T-helper 22 cell (primary cell): ENCODE data around the gene MOV10.
A peak's percentile ranks its signal among the peaks of the same experiment; 100 is the strongest.
"Not testable (repeated sequence)": the region's sequence is repeated elsewhere in the genome, so short reads cannot be mapped to it uniquely, and the experiment has no call there.

ENCODE experiments used
- DNase-seq: peaks from one replicate; pipeline ENCODE4 v3.0.0-alpha.2; 2020; ENCODE audit warnings: low read depth

Gene MOV10, protein sequence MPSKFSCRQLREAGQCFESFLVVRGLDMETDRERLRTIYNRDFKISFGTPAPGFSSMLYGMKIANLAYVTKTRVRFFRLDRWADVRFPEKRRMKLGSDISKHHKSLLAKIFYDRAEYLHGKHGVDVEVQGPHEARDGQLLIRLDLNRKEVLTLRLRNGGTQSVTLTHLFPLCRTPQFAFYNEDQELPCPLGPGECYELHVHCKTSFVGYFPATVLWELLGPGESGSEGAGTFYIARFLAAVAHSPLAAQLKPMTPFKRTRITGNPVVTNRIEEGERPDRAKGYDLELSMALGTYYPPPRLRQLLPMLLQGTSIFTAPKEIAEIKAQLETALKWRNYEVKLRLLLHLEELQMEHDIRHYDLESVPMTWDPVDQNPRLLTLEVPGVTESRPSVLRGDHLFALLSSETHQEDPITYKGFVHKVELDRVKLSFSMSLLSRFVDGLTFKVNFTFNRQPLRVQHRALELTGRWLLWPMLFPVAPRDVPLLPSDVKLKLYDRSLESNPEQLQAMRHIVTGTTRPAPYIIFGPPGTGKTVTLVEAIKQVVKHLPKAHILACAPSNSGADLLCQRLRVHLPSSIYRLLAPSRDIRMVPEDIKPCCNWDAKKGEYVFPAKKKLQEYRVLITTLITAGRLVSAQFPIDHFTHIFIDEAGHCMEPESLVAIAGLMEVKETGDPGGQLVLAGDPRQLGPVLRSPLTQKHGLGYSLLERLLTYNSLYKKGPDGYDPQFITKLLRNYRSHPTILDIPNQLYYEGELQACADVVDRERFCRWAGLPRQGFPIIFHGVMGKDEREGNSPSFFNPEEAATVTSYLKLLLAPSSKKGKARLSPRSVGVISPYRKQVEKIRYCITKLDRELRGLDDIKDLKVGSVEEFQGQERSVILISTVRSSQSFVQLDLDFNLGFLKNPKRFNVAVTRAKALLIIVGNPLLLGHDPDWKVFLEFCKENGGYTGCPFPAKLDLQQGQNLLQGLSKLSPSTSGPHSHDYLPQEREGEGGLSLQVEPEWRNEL

GRCh38 chr1:112674440-112674985, at the start of gene MOV10:
TSS of gene MOV10 (plus strand) at chr1:112674659. CDS start at chr1:112674913, 254 bp downstream.
- peak; percentile 23 for DNase-seq

DNA sequence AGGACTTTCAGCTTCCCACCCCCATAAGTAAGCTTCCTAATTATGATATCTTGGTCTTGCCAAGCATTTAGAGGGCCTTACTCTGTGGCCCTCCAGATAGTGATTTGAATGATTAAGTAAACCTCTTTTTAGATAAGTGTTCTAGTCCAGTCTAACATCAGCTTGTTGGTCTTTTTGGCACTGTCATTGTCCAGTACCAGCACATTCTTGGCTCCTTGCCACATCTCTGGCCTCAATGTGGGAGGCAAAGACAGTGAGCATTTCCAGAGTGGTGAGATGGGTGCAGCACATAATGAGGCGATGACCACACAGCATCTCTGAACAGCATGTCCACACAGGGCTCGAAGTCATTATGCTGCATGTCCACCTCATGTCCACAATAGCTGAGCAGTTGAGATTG, 48.8 kb upstream of the MOV10 start:
- no peak for DNase-seq

- DNase-seq = no peak
These were observed 48.3 kb upstream of the MOV10 start for GRCh38 chr1:112626193-112626592.

DNA sequence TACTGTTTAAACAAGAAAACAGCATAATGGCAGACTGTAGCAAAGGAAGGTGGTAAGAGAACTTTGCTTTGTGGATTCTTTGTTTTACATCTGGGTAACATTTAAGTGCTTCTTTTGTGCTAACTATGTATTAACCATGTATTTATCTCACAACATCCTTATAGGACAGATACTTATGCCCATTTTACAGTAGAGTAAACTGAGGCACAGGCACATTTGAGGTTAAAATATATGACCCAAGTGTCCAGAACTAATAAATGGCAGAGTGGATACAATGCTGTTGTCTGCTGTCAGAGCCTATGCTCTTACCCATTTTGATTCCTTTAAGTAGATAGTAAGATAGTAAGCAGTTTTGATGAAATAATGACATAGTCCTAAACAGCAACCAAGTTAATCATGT, 47.6 kb upstream of the MOV10 start:
- DNase-seq = no peak

DNA sequence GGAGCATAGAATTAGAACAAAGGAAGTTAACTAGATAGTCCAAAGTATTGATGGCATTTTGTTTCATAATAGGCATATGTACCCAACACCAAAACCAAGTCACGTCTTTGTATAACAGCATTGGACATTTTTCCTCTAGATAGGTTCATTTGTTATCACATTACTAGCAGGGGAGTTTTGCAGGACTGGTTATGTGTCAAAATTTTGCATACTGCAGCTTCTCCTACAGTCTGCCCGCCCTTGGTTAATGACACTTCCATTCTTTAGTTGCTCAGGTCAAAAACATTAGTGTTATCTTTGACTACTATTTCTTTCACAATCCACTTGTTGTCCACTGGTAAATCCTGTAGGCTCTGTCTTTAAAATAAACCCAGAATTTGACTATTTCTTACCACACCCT, 45.9 kb upstream of the MOV10 start:
- DNase-seq = no peak

DNA sequence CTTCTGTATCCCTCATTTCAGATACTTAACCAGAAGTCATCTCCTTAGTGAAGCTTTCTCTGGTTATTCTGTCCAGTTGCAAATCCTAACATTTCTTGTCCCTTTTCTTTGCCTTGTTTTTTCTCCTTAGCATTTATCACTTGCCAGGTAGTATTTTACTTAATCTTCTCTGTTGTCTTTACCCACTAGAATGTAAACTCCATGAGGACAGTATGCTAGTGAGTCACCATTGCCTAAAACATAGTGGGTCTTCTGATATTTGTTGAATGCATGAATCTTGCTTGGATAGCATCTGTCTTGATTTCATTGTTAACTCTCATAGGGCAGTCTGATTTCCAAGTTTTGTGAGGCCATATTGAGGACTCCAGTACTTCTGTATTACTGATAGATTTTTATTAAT, 45.2 kb upstream of the MOV10 start:
- DNase-seq = no peak

GRCh38 chr1:112633628-112634027, 40.8 kb upstream of the MOV10 start:
- DNase-seq = no peak

GRCh38 chr1:112634367-112634766, 40.1 kb upstream of the MOV10 start:
- DNase-seq = no peak

GRCh38 chr1:112636056-112636455, 38.4 kb upstream of the MOV10 start:
- DNase-seq = no peak

GRCh38 chr1:112636597-112637253, 37.7 kb upstream of the MOV10 start:
- no peak for DNase-seq

DNA sequence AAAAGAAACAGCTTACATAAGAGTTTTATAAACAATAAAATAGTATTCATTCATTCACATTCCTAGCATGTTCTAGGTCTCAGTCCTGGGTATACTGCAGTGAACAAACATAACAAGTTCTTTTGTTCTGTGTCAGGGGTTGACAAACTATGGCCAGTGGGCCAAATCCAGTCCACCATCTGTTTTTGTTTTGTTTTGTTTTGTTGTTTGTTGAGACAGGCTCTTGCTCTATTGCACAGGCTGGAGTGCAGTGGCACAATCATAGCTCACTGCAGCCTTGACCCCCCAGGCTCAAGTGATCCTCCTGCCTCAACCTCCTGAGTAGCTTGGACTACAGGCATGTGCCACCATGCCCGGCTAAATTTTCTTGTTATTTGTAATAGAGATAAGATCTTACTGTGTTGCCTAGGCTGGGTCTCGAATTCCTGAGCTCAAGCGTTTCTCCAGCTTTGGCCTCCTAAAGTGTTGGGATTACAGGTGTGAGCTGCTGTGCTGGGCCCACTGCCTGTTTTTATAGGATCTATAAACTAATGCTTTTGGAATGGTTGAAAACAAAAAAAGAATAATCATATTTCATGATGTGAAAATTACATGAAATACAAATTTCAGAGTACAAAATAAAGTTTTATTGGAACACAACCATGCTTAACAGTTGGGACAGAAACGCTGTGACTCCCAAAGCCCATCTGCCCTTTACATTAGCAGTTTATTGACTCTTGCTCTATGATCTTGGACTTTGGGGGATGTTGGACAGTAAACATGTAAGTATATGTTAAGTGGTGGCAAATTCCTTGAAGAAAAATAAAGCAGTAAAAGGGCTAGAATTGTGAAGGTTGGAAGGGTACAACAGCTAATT, 37.0 kb upstream of the MOV10 start:
- no peak for DNase-seq

- no peak for DNase-seq
These were observed 36.4 kb upstream of the MOV10 start for GRCh38 chr1:112638110-112638428.

- DNase-seq = not testable (repeated sequence)
These were observed 34.0 kb upstream of the MOV10 start for GRCh38 chr1:112640437-112640836.

GRCh38 chr1:112643080-112643479, 31.4 kb upstream of the MOV10 start:
- no peak for DNase-seq

DNA sequence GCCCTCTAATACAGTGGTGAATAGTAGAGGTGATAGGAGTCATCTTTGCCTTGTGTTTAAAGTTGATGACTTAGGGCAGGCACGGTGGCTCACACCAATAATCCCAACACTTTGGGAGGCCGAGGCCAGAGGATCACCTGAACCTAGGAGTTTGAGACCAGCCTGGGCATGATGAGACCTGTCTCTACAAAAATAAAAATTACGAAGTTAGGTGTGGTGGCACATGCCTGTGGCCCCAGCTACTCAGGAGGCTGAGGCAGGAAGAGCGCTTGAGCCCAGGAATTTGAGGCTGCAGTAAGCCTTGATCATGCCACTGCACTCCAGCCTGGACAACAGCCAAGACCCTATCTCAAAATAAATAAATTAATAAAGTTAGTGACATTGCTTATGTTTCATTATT, 28.2 kb upstream of the MOV10 start:
- DNase-seq = no peak

- no peak for DNase-seq
These were observed 23.3 kb upstream of the MOV10 start for GRCh38 chr1:112651205-112651604.

DNA sequence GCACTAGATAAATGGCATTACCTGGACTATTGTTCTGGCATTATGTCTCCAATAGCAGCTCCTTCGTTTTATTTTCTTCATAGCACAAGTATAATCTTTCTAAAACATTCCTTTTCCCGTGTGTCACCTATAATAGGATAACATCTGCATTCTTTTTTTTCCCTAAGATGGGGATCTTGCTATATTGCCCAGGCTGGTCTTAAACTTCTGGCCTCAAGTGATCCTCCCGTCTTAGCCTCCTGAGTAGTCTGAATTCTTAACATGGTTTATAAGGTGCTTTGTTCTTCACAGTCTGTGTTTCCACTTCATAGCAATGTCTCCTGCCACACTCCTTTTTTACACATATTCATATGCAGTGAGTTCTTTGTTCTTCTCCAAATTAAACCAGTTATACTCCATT, 8.6 kb upstream of the MOV10 start:
- DNase-seq = no peak

- no peak for DNase-seq
These were observed 7.5 kb upstream of the MOV10 start for GRCh38 chr1:112666946-112667345.

GRCh38 chr1:112672009-112672408, 2.5 kb upstream of the MOV10 start:
- DNase-seq = no peak

- no peak for DNase-seq
These were observed 1.6 kb upstream of the MOV10 start for GRCh38 chr1:112672842-112673241.
